ENCODE results near the gene RPL36.

DNA sequence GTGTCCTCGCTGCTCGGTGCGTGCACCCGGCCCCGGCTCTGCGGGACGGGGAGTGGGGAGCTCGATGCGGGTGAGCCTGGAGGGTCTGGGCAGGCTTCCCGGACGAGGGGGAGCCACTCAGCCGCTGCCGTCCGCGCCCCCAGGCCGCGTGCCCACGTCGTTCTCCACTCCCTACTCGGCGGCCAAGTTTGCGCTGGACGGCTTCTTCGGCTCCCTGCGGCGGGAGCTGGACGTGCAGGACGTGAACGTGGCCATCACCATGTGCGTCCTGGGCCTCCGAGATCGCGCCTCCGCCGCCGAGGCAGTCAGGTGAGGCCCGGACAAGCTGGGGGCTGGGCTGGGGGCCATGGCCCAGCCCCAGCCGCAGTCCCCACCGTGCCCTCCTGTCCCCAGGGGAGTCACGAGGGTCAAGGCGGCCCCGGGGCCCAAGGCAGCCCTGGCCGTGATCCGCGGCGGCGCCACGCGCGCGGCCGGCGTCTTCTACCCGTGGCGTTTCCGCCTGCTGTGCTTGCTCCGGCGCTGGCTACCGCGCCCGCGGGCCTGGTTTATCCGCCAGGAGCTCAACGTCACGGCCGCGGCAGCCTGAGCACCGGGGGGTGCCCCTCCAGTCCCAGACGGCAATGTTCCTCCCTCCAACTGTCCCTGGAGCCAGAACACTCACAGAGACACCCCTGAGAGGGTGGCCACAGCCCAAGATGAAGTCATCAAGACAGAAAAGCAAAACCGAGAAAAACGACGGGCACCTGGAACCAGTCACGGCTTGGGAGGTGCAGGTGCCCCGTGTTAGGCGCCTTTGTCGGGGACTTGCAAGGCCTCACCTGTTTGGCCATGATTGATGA is 2.5 kb upstream of the RPL36 start:
- TF ChIP-seq, protein P1, sequence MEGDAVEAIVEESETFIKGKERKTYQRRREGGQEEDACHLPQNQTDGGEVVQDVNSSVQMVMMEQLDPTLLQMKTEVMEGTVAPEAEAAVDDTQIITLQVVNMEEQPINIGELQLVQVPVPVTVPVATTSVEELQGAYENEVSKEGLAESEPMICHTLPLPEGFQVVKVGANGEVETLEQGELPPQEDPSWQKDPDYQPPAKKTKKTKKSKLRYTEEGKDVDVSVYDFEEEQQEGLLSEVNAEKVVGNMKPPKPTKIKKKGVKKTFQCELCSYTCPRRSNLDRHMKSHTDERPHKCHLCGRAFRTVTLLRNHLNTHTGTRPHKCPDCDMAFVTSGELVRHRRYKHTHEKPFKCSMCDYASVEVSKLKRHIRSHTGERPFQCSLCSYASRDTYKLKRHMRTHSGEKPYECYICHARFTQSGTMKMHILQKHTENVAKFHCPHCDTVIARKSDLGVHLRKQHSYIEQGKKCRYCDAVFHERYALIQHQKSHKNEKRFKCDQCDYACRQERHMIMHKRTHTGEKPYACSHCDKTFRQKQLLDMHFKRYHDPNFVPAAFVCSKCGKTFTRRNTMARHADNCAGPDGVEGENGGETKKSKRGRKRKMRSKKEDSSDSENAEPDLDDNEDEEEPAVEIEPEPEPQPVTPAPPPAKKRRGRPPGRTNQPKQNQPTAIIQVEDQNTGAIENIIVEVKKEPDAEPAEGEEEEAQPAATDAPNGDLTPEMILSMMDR (IDR thresholded peaks at IDR 0.05), result peak in 1 of 3 donors; percentile 4
- no peak for TF ChIP-seq POLR2A (IDR thresholded peaks at IDR 0.05)
- peak in 1 of 3 donors; percentile 3 for TF ChIP-seq POLR2AphosphoS5 (IDR thresholded peaks at IDR 0.05)
